Stimulated activated CD4-positive, alpha-beta T cell treated with anti-CD3 and anti-CD28 coated beads, TNF-alpha, amount 100 ng/mL, for 48 hours (primary cell): Measurements from ENCODE around the gene EGLN1.
A peak's percentile ranks its signal among the peaks of the same experiment; 100 is the strongest.
"Not testable (repeated sequence)": the region's sequence is repeated elsewhere in the genome, so short reads cannot be mapped to it uniquely, and the experiment has no call there.

ENCODE experiments used
- DNase-seq, 3 donors: peaks; one replicate each; pipeline ENCODE4 v3.0.0-alpha.2; 2020; ENCODE audit warnings: low read depth in 3 of 3

The EGLN1 gene

DNA sequence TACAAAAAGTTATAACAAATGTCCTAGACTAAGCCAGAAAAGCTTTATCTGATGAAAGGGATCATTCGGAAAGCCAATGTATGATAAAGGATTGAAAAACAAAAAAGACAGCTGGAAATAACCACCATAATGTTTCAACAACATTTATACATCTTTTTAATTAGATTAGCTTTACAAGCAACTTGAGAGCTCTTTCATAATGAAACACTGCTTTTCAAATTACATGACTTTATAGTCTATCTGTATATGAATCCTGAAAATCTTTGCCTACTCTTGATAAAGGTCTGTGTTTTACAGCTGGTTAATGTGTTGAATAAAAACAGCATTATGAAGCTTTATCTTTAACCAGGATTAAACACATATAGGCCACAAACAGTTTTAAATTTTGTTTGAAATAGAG lies 58.5 kb downstream of the EGLN1 start:
- DNase-seq = no peak

DNA sequence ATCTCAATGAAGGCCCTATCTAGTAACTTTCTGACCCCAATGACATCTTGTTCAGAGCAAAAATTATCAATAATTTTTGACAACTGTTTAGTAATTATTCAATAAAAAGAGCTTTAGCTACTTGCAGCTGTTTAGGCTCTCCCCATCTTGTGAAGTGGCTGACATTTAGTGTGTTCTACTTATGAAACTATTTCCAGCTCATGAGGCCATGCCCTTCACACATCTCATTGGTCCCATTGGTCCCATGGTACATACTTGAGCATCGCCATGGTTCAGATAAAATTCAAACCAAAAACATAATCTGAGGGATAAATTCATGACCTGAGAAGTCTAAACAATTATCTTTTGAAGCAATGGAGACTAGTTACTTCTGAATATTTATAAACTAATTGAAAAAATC lies 59.8 kb downstream of the EGLN1 start:
- DNase-seq = no peak

DNA sequence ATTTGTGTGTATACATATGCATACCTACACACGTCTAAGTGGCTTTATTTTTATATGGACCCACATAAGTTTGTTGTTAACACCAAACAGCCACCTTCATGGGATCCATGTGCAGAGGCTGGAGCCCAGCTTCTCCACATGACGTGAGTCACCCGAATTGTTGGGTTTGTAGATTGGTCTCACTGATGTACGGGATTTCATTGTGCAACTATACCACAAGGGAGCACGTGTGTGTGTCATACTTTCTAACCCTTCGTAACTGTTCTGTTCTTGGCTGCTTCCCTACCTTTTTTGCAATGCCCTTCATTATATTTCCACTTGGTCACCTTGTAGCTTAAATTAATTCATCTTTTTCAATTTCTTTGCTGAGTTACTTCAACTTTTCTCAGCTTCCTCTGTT lies 63.0 kb downstream of the EGLN1 start:
- DNase-seq = no peak

DNA sequence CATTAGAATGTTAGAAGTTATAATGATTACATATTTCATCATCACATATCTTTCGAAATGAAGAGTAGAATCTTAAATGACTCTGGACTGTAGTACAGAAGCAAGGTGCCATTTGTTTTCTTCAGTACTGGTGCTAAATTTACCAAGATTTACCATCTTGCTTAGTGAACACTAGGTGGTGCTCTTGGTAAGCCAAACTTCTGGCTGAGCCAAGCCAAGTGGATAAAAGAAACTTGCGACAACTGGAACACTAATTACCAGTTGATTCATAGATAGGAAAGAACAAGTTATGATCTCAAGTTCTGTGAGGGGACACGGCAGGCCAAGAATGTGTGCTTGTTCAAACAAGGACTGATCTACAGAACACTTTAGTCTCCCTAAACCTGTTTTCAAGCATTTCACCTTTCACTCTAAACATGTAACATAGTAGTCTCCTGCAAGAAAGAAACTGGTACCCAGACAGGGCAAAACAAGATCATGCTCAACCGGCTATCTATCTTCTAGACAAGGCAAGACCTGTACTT lies 64.2 kb downstream of the EGLN1 start:
- DNase-seq = no peak

DNA sequence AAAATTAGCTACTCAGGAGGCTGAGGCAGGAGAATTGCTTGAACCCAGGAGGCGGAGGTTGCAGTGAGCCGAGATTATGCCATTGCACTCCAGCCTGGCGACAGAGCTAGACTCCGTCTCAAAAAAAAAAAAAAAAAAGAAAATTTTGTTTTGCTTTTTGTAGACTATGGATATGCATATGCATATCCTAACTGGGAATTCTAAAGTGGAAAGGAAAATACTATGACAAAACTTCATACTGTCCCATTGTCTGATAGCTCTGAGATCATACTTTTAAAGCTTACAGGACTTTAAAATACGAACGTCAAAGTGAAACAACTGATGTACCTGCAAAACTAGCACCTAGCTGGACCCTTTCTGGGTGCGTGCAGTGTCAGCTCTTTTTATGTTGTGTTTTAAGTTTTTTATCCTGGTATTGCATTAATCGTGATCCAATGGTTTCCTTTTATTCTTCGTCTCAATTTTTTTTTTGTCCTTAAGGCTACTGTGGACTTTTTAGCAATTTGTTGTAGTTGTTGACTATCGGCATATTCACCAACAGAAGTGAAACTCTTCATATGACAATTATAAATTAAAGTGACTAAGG lies 64.8 kb downstream of the EGLN1 start:
- no peak for DNase-seq

DNA sequence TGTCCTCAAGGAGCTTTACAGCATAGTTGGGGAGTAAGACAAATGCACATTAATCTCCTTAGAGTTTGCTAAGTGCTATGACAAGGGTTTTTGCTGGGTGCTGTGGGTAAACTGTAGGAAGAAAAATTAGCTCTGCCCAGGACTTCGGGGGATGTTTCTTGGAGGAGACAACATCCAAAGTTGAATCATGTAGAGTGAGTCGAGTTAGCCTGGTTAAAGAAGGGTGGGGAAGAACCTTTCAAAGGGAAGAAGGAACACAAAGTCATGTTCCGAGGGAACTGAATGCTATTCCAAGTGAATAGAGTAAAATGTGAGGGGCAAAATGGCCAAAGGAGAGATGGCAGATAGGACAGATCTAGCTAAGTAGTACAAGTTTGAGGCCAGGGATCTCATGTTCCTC lies 66.9 kb downstream of the EGLN1 start:
- DNase-seq = no peak

DNA sequence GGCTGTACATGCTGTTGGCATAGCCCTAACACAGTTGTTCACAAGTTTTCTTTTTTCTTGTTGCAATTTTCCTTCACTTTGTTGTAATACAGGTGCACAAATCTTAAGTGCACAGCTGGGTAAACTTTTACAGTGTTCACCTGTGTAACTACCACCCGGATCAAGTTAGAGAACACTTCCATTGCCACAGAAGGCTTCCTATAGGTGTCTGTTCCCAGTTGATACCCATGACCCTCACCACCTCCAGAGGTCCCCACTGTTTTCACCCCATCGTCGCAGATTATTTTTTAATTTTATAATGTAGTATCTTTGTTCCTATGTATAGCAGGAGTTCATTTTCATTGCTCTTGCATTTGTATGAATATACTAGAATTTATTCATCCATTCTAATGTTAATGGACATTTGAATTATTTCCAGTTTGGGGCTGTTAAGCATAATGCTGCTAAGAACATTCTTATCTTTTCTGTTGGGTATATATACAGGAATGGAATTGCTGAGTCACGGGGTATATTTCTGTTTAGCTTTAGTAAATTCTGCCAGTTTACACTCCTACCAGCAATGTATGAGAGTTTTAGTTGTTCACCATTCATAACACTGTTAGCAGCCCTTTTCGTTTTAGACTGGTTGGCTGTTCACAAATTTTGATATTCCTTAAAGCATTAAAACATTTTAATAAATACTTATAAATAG lies 67.6 kb downstream of the EGLN1 start:
- no peak for DNase-seq

DNA sequence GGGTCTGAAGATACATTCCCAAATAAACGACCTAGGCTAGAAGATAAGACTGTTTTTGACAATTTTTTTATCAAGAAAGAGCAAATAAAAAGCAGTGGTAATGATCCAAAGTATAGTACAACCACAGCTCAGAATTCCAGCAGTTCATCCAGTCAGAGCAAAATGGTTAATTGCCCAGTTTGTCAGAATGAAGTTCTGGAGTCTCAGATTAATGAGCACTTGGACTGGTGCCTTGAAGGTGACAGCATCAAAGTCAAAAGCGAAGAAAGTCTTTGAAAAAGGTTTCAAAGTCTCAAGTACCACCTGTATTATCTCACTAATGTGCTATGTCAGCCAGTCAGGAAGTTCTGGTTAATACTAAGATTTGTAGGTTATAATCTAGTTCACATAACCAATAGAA lies 69.0 kb downstream of the EGLN1 start:
- no peak for DNase-seq

DNA sequence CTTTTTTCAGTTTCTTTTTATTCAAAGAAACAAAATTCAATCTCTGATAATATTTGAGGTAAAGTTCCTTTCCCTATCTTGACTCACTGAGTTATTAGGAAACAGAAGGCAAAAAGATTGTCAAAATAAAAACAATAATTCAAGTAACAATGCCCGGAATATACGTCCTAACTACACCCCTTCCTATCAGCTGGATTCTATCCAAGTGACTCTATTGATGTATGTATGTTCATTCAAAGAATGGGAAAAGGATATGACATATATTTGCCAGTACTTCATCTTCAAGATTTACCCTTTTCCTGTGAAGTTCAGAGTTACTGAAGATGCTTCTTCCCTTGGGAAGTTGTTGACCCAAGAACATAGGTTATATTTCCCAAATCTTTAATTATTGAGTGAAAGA lies 70.3 kb downstream of the EGLN1 start:
- no peak for DNase-seq

DNA sequence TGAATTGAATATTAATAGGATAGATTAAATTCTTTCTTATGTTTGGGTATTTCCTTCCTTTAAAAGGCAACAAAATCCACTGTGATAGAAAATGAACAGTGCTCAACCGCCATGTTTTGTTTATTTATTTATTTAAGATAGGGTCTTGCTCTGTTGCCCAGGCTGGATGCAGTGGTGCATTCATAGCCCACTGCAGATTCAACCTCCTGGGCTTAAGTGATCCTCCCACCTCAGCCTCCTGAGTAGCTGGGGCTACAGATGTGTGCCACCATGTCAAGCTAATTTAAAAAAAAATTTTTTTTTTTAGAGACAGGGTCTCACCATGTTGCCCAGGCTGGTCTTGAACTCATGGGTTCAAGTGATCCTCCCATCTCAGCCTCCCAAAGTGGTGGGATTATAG lies 73.2 kb downstream of the EGLN1 start:
- not testable (repeated sequence) for DNase-seq

DNA sequence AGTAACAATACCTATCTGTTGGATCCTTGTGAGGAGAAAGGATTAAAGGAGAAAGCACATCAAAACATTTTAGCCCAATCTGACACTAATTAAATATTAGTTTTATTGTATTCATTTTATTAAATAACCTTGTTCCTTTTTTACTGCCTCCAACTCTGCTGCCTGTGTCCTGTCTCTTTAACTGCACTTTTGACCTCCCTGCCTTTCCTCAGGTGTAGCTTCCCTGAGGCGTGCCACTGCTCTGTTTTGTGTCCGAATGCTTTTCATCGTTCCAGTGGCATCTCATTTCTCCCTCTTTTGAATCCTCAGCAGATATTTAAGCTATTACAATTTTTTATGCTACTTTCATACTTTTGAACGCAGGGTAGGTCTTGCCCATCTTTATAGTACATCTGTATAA lies 73.6 kb downstream of the EGLN1 start:
- no peak for DNase-seq

DNA sequence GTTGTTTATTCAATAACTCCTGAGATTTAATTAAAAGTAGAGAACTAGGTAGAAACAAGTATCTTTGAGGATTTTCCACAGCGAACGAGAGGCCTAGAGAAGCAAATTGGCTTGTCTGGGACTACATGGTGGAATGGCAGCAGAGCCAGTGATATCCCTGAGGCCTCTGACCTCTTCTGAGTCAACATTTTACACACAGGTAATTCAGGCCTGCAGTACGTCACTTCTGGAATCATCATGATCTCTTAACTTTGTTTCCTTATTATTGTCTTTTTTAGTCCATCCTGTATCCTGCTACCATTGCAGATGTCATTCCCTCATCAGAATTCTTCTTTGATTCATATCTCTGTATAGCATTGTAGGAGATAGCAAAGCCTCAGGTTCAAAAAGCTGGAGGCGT lies 74.1 kb downstream of the EGLN1 start:
- DNase-seq = no peak

DNA sequence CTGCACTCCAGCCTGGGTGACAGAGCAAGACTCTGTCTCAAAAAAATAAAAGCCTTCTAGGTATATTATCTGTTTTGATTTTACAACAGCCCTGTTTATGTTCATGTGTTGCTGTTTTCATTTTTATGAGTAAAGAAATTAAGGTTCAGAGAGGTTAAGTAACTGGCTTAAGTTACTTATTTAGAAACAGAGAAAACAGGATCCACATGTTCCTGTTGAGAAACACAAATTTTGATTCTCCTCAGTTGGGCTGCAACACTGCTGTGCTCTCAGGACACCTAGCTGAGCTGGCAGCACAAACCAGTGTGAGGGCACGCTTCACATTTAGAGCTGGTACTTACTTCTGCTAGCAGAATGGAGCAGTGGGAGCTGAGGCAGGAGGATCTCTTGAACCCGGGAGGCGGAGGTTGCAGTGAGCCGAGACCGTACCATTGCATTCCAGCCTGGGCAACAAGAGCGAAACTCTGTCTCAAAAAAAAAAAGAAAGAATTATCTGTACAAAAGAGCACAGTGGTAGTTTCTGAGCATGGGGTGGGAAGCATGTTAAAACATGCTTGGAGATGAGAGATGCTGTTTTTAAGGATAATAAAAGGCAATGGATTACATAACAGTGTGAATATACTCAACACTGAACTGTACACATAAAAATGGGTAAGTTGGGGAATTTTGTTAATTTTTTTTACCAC lies 81.6 kb downstream of the EGLN1 start:
- DNase-seq = no peak

DNA sequence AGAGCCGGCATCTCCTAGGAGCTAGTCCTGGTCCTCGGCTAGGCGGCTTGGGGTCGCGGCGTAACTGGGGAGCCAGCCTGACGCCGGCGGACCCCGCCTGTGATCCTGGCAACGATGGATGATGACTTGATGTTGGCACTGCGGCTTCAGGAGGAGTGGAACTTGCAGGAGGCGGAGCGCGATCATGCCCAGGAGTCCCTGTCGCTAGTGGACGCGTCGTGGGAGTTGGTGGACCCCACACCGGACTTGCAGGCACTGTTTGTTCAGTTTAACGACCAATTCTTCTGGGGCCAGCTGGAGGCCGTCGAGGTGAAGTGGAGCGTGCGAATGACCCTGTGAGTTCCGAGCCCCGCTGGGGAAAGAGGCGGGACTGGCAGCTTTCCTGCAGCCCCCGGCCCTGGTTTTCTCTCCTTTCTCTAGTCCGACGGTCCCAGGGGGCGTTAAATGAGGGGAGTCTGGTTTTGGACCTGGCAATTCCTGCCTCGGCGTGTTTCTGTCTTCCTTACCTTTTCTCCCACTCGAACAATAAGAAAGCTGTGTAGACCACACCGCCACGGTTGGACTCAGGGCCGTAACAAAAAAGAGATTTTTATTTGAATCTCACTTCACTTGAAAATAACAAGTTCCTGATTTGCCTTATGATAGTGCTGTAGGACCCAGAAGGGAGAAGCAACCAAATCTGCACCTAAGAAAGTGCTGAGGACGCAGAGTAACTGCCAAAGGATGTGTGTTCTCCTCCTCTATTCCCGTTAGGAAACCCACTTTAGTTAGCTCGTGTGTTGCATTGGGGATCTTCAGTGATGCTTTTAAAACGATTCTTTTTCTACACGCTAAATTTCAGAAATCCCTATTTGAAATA lies 83.6 kb downstream of the EGLN1 start, which contains the start of gene SPRTN:
Gene SPRTN, plus strand, starts transcription at position 24 of the 859 bp plus-strand sequence. Its CDS starts 91 bp downstream, at position 115.
- DNase-seq = peak in 1 of 3 donors; percentile 27

DNA sequence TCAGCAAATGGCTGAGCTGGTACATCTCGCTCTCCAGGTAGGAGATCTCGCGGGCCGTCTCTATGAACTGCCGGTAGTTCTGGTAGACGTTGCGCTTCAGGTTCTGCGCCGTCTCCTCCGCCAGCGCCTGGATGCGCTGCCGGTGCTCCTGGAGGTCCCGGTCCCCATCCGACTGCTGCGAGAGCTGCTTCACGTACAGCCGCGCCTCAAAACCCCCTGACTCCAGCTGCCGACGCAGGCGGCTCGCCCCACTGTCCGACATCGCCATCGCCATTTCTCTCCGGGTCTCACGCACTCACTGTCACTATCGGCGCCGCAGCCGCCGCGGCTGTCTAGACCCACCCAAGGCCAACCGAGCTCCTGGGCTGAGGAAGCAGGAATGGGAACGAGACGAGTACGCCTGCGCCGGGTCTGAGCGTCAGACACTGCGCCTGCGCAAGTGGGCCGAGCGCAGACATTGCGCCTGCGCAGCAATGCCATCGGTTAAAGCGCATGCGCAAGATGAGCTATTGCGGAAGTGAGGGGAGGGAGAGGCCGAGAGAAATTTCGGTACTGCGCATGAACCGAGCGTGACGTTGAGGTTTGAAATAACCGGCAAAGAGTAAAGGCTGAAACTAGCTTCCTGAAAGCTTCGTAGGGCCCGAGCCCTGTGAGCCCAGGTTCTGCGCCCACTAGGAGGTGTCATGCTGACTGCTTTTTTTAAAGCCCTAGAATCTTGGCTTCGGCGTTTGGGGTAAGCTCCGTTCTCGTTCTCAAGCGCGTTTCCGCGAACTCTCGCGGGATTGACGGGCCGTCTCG lies 84.4 kb downstream of the EGLN1 start, which contains the start of gene EXOC8:
Gene EXOC8, minus strand, starts transcription at position 381 of the 798 bp plus-strand sequence. Its CDS starts 107 bp downstream, at position 274.
- DNase-seq = peak; percentile 85 to 93 (median 92)

DNA sequence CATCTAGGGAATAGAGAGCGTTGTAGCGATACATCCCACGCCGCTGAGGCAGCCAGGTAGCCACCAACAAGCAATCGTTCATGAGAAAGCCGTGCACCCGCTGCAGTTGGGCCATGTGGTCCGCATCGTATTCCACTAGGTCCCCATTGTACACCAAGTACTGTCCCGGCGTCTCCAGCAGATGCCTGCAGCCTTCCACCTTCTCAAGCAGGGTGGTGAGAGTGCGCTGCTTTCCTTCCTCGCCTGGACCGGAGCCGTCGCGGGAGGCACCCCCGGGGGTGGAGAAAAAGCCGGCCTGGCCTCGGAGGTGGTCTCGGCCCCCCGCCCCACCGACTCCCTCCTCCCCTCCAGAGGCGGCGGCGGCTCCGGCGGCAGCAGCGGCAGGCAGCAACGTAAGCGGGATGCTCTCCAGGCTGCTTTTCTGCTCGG lies 85.0 kb downstream of the EGLN1 start:
- DNase-seq = no peak

DNA sequence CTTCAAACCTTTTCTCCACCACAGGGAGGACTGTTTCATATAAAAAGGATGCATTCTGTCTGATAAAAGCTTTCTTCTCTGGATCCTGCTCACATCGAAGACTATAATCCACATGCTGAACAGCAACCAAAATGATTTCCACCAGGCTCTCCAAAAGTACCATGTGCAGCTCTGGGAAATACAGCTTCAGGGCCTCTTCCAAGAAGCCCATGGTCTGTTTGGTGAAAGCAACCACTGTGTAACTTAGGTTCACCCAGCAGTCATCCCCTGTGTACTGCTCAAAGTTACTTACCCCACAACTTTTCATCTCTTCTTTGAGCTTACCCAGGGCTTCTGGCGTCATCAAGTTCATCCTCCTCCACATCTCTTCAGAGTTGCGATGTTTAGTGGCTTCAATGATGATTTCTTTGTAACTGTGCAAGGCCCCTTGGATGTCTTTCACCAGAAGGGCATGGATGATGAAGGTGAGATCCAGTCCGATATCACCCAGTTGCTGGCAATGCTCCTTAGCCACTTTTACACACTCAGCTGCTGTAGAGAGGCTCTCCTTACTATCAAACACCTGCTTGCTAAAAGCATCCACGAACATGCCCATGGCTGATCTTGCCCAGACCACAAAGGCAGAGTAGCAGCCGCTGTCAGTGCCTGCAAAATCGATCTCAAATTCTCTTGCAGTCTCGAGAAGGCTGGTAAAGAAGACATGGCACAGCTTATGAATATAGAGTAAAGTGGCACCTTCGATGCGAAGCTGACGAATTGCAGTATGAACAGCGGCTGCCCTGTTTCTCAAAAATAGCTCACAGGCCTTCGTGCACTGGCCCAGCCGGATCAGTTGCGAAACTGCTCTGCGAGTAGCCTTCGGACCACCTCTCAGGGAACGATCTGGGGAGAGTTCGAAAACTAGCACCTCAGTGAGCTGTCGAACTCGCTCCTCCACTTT lies 86.2 kb downstream of the EGLN1 start:
- DNase-seq = no peak

DNA sequence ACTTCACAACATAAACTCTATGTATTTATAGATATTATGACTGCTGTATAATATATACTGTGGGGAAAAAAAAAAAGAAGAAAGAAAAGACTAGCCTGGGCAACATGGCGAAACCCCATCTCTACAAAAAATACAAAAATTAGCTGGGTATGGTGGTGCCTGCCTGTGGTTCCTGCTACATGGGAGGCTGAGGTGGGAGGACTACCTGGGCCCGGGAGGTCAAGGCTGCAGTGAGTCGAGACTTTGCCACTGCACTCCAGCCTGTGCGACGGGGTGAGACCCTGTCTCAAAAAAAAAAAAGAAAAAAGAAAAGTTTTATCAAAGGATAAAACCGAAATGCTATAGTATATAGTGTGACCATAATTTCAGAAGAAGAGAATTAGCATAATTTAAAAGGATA lies 87.1 kb downstream of the EGLN1 start:
- no peak for DNase-seq

DNA sequence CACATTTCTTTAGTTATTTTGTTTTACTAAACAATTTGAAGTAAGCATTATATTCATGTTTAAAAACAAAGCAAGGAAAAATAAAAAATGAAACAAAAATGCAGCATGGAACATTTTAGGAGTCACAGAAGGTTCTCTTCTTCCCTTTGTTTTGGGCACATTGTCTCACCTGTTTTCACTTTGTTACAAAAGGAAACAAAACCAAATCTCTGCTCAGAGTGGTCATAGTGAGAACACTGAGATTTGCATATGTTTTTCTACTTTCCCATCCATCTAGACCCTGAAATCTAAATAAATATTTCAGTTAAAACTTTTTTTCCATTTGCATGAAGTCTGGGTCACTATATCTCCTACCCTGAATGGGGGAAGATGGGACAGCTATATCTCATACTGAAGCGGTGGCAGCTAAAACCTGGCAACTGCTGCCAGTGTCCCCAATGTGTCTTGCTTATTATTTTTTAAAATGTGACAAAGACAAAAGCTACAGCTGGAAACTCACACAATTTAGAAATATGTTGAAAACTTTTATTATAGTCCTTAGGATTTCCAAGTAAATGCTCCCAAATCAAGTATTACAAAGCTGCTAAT lies 87.9 kb downstream of the EGLN1 start:
- no peak for DNase-seq
